ENCODE measurements around the gene RGS14.

GRCh38 chr5:177393990-177394389 is 36.3 kb downstream of the RGS14 start:
- TF ChIP-seq CTCF (optimal IDR thresholded peaks at IDR 0.05 in 1 of 3, IDR thresholded peaks at IDR 0.05 in 1 of 3, conservative IDR thresholded peaks at IDR 0.05 in 1 of 3; ENCODE audit: extremely low read depth in 1 of 3, insufficient read depth in 2 of 3, low read length in 3 of 3) (no peak), EZH2 (IDR thresholded peaks at IDR 0.05; ENCODE audit: low read length) (no peak)
